EH (cell line): ENCODE results near the gene MFF.
"Not testable (repeated sequence)": the region's sequence is repeated elsewhere in the genome, so short reads cannot be mapped to it uniquely, and the experiment has no call there.

Source experiments
- DNase-seq: peaks from one replicate; pipeline ENCODE4 v3.0.0-alpha.2; 2015; ENCODE audit warnings: low read depth

Gene MFF

DNA sequence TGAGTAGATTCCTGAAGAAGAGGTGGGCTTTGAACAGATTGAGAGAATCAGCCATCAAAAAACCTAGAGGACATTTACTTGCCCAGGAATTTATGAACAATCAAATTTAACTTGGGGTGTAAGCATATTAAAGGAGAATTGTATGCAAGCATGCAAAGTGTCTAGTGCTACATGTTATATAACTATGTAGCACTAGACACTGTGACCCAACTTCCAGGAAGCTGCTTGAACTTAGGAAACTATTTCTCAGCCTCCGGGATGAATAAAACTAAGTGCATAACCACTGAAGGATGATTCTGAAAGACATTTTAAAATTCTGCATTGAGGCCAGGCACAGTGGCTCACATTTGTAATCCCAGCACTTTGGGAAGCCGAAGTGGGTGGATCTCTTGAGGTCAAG lies 12.4 kb downstream of the MFF start:
- DNase-seq = no peak

DNA sequence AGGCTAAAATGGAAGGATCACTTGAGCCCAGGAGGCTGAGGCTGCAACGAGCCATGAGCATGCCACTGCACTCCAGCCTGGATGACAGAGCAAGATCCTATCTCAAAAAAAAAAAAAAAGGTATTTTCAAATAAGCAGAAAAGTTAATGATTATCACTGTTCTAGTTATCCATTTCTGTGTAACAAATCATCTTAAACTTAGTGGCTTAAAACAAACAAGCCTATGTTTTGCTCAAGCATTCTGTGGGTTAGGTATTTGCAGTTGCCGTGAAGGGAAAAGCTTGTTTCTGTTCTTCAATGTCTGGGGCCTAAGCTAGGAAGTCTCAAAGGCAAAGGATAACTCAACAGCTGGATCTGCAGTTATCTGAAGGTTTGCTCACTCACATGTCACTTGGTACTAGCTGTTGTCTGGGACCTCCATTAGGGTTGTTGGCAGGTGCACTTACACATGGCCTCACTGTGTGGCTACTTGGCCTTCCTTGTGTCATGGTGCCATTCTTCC lies 14.1 kb downstream of the MFF start:
- DNase-seq = no peak

DNA sequence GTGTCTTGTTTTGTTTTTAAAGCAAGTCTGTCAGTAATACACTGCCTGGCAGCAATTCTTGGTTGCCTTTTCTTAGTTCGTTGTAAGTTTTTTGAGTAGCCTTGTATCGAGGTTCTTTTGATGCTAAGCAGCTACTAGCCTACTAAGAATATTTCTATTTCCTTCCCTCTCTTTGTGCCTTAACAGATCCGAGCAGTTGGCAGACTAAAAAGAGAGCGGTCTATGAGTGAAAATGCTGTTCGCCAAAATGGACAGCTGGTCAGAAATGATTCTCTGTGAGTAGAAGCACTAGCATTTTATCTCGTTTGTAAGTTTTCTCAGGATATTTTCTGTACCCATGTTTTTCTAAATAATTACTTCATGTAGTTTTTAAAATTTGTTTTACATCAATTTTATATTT lies 15.1 kb downstream of the MFF start:
- DNase-seq = no peak

DNA sequence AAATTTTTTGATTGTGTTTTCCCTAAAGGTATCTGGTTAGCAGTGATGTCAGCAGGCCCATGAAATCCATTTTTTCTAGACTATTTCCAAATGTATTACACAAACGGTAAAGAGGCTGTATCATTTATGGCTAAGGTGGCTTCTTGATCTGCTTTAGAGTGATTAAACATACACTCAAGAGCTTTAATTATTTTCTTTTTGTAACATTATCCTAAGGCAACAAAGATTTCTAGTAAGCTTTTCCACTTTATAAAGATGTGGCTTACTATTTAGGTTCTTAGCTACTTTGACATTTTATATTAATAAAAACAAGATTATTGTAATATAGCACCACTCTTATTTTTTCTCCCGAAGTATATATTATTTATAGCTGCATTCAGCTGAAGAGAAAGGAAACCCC lies 16.5 kb downstream of the MFF start:
- no peak for DNase-seq

DNA sequence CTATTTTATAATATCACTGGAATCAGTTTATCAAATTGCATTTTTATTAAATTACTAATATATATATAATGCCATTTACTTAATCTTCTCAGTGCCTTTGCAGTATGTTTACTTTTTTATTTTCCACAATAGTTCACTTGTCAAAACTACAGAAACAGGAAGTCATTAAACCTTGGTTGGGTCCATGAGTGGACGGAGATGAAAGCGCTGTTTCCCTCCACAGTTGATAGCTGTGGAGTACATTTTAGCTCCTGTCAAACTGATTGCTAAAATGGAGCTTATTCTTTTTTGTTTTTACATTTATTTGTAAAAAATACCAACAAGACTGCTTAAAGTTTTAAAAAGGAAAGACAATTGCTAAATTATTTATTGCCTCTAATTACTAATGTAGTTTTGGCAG lies 19.2 kb downstream of the MFF start:
- no peak for DNase-seq

DNA sequence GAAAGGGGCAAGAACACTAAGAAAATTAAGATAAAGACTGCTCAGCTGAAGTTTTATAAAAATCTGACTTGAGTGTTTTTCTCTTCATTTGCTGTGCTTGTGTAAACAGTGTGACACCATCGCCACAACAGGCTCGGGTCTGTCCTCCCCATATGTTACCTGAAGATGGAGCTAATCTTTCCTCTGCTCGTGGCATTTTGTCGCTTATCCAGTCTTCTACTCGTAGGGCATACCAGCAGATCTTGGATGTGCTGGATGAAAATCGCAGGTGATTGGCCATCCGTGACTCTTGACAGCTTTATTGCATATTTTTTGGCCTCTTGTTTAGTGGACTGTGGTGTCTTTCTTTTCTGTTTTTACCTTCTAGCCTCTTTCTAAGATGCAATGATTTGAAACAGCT lies 22.1 kb downstream of the MFF start:
- no peak for DNase-seq

DNA sequence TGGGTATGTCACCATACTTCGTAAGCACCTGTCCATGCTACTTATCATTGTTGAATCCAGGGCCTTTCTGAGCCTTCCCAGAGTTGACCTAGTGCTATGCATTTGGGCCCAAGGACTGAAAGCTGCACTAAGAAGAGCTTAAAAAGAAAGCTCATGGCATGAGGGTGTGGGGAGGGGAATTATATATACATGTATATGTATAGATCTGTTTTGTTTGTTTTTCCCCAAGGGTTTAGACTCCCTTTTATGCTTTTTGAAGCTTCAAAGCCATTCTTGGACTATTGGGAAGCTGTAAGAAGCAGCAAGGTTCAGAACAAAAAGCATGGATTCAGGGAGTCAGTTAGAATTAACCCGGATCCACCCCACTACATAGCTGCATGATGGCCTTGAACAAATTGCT lies 23.3 kb downstream of the MFF start:
- DNase-seq = no peak

DNA sequence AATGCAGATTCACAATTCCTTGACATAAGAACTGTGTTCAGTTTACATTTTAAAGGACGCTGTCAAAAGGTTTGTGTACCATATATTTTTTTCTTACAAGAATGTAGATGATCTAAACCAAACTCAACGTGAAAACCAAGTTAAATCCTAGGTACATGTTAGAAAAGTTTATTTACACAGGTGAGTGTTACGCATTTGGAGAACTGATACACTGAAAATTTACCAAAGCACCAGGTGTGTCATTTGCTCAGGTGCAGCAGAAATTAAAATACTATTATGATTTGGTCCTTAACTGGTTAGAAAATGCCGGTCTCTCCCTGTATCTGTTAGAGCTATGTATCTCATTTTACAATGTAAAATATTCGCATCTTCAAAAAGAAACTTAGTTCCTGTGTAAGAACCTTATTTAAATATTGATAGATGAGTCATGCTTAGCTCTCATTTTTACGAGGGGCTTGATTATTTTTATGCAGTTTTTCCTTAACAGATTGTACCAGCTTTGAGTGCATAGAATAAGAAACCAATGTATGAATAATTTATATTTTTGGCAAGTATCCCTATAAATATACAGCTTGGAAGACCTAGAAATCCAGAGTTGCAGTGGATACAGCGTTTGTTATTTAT lies 25.1 kb downstream of the MFF start:
- DNase-seq = no peak

DNA sequence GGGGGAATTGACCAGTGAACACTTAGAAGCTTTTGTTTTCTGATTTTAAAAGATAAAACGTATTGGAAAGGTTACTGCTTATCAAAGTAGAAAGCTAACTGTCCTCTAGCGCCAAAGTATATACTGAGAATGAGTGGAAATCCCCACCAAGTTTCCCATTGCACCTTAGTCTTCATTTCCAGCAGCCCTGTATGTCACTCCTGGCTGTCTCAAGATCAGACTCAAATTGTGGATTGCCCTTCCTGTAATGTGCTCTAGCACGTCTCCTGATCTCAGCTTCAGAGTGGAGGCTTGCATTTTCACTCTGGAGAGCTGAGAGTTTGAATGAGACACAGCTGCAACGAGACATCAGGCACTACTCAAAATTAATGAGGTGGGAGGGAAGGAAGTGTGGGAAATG lies 26.6 kb downstream of the MFF start:
- DNase-seq = no peak

DNA sequence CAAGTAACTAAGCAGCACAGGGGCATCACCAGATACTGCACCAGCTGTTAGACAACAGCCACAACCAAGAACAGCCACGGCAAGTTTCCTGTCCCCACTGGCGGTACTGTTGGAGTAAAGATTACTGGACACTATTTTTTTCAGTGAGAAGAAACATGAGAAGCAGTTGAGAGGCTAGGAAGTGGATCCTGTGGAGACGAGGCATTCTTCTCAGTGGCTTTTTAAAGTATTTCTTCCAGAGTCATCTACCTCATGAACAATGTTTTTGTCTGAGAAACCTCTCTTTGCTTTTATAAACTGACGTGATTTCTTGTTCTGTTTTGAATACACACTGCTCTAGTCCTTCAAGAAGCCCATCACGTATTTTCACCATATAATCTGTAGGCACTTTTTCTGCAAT lies 35.3 kb downstream of the MFF start:
- no peak for DNase-seq

DNA sequence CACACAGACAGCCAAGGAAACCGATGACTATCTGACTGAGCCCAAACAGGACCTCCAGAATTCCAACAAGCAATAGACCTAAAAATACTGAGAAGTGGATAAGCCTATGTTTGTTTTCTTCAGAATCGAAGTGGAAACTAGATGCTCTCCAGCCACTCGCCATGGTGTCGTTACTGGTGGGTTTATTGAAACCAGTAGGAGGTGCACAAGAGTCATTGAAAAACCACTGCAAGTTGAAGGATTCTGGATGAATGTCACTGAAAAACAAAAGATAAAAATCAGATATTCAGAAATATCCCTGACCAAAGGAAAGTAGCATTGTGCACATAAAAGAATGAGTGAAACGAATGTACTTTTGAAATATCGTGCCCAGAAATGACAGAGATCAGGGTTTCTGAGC lies 38.7 kb downstream of the MFF start:
- DNase-seq = no peak

DNA sequence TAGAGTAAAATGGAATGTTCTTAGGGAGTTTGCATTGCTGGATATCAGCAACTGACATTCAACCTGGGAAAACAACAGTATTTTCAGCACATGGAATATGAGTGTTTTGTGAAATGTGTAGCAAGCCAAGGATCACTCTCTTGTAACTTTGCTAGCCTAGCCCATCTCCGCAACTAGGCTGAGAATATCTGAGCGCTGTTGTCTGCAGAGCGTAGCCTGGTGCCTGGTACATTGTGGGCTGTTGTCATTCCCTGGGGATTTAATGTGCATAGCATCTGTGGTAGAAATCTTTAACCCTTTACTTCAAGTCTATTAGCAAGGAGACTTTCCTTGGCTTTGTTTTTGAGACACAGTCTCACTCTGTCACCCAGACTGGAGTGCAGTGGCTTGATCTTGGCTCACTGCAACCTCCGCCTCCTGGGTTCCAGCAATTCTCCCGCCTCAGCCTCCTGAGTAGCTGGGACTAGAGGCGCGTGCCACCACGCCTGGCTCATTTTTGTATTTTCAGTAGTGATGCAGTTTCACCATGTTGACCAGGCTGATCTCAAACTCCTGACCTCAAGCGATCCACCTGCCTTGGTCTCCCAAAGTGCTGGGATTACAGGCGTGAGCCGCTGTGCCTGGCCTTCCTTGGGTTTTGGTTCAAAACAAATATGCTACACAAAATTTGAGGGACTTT lies 39.7 kb downstream of the MFF start:
- not testable (repeated sequence) for DNase-seq

DNA sequence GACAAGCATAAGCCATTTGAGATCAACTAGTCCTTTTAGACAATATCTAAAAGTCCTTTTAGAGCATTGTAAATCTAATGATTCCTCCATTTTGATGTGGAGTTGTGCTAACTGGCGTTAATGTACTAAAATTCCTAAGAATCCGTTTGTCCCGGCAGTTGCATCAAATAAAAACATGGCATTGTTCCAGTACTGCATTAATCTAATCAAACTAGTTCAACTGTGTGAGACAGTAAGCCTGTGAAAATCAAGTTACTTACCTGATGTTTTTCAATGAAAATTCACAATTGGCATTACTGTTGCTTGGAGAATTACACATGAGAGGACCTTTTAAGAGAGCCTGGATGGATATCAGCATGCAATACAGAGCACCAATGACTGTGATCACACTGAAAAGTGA lies 40.8 kb downstream of the MFF start:
- peak; percentile 36 for DNase-seq

DNA sequence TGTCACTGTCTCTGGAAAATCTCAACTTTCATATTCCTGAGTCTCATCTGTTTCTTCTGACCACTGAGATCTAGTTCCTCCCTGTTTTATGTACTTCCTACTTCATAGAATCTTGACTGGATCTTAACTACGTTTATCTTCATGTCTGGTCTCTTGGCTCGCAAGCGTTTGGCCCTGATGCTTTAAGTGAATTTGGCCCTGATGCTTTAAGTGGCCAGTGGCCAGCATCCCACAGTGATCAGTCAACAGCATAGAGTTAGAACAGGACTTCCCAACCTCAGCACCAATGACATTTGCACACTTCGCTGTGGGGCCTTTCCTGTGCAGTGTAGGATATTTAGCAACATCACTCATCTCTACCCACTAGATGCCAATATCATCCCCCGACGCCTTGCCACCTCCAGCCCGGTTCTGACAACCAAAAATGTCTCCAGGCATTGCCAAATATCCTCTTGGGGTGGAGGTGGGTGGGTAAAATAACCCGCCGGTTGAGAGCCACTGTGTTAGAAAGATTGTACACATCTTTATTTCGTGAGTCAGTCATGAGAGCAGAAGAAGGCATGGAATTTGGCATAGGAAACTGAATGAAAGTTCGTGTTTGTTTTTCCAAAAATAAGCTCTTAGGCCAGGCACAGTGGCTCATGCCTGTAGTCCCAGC lies 41.8 kb downstream of the MFF start:
- DNase-seq = peak; percentile 91

DNA sequence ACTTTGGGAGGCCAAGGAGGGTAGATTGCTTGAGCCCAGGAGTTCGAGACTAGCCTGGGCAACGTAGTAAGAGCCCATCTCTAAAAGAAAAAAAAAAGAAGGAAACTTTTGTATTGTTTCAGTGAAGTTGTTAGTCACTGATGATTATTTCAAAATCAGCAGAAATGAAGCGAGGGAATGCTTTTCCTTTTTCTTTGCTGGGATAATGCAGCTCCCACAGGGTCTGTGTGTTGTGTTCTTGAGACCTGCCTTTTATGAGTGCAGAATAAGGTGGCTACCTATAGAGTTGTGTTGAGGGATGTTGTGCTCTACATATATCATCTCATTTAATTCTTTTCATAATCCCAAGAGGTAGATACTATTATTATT lies 42.4 kb downstream of the MFF start:
- no peak for DNase-seq

DNA sequence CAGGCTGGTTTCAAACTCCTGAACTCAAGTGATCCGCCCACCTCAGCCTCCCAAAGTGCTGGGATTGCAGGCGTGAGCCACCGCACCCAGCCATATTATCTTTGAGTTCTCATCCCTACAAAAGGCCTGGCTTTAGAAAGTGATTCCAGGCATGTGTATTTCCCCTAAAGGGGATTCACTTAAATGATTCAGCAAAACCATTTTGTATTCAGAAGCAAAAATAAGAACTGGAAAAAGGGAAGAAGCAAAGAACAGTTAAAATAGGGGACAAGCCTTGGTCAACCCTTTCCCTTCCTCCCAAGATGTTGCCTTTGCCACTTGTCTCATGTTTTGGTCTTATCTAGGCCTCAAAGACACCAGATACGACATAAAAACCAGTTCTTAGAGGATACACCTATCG lies 43.5 kb downstream of the MFF start:
- DNase-seq = no peak

DNA sequence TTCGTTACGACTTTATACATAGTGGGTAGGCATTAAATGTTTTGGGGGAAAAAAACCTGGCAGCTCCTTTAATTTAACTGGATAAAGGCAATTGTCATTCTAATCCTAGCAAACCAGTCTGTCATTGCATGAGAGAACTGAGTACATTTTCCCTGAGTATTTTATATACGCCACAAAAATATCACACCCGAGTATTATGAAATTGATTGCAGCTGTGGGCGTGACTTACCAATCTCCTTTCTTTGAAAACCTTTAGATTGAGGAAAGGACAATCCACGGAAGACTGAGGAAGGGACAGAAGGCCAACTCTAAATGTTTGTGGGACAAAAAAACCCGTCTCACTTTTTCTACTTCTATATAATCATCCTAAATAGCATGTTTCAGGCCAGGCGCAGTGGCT lies 45.0 kb downstream of the MFF start:
- DNase-seq = no peak

DNA sequence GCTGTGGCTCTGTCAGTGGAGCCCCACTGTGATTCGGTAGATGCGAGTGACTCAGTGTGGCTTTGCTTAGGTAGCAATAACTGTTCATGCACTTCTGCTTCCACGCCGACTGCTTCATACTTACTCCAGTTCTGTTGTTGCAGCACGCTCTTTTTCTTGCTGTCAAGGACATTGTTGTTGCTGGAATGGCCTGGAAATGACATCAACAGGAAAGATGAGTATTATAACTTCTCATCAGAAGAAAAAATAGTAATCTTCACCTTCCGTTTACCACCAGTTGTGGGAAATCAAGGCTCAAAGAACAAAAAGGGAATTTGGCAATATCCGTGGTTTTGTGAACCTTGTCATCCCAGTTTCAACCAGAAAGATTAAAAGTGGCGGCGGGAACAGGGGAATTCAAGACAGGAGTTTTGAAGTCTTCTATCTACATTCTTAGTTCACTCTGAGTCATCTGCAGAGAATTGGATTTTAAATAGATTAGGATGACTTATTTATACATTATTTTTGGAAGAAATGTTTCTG lies 45.8 kb downstream of the MFF start:
- DNase-seq = peak; percentile 83

DNA sequence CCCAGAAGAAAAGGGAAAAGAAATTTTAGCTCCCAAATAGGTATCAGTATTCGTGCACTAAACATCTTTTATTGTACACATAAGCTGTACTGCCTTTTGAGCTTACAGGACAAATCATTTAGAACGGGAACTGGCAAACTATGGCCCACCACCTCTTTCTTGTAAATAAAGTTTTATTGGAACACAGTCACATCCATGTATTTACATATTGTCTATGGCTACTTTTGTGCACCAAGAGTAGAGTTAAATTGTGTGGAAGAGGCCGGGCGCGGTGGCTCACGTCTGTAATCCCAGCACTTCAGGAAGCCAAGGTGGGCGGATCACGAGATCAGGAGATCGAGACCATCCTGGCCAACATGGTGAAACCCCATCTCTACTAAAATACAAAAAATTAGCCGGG lies 48.3 kb downstream of the MFF start:
- DNase-seq = no peak

DNA sequence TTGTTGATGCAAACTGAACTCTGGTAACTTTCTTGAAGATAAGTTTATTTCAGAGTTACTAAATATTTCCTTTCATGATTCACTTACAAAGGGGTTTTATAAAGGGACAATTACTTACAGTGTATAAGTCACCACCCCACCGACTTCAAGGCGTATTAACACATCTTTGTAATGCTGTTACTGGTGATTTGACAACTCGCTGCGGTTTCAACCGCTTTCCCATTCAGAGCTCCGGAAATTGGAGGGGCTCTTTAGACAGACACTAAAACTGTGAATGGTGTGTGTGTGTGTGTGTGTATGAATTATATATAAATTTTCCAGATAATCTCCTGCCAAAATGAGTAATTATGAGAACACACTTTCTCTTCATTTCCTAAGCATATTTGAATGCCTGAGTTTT lies 49.1 kb downstream of the MFF start:
- peak; percentile 58 for DNase-seq

DNA sequence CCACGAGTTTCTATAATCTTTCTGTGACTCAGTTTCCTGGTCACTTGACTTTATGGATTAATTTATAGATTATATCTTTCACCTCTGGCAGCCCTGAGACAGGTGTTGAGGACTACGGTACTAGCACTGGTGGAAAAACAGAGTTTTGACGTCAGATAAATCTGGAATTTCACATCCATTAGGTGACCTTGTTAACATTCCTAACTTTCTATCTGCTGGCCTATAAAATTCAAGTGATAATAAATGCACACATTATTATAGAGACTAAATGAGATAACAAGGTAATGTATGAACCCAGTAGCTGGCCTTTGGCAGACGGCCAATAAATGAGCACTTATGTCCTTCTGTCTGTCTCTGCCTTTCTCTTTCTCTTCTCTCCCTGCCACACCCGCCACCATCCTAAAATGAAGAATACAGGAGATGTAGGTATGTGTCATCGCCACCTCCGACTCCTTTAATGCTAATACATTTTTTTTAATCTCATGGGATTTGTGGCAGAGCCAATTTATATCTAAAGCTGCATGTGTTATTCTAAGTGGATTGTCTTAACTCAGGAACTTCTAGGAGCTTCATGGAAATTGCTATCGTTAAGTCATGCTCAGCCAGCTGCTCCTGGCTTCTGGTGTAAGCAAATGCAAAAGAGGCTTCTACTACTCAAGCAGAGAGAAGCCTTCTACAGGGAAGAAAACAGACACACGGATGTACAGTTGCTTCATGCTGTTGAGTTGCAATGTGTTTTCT lies 51.8 kb downstream of the MFF start:
- DNase-seq = peak; percentile 44

DNA sequence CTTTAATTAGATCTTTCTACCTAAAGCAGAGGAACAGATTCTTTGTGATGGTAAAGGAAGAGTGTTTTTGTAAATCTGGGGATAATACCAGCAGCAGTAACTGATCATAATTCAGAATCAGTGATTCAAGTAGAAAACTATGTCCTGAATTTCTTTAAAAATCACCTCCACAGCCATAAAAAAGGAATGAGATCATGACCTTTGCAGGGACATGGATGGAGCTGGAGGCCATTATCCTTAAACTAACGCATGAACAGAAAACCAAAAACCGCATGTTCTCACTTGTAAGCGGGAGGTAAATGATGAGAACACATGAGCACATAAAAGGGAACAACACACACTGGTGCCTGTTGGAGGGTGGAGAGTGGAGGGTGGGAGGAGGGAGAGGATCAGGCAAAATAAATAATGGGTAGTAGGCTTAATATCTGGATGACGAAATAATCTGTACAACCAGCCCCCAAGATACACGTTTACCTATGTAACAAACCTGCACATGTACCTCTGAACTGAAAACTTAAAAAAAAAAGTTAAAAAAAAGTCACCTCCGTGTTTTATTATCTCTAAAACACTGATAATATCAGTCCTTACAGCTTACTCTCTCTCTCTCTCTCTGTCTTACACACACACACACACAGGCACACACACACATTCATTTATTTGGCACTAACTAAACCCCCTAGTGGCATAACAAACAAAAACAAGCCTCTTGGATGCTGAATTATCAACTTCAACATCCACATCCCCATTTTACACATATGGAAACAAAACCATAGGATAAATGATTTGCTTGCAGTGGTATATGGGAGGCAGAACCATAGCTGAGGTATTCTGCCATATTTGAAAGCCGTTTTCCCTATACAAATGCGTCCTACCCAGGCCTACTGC lies 52.7 kb downstream of the MFF start:
- peak; percentile 65 for DNase-seq
